Calu3 (cell line): ENCODE results near the gene FAM131B. TPM values are rescaled to one million over a fixed set of nuclear protein-coding genes. Genes with fewer than 3 reads are reported as not detected.

Experiments
- BruUV-seq: library from RNA; stranded (reverse); fragments of 400-500 nt; replicated peaks from 2 replicates; lab custom pipeline; 2021; lab: Mats Ljungman, UMichigan
- CTCF ChIA-PET: fragments of 300-600 bp; sonication (Branson Sonifier 250); formaldehyde crosslinking; loops from one replicate; lab custom pipeline; 2022; ENCODE audit warnings: antibody characterized with exemption; lab: Charles Lee
- DNase-seq: peaks from one replicate; pipeline ENCODE4 v3.0.0; 2022
- H3K27ac Mint-ChIP-seq: one replicate; pipeline ENCODE4 v1.8.0; 2022; ENCODE audit warnings: mixed read lengths; ENCODE audit not compliant: unreplicated experiment
- H3K27me3 Mint-ChIP-seq: one replicate; pipeline ENCODE4 v1.8.0; 2022; ENCODE audit warnings: mixed read lengths; ENCODE audit not compliant: unreplicated experiment
- H3K36me3 Mint-ChIP-seq: one replicate; pipeline ENCODE4 v1.8.0; 2022; ENCODE audit warnings: mild to moderate bottlenecking, moderate library complexity, mixed read lengths; ENCODE audit not compliant: insufficient read depth, unreplicated experiment
- H3K4me1 Mint-ChIP-seq: one replicate; pipeline ENCODE4 v1.8.0; 2022; ENCODE audit warnings: mild to moderate bottlenecking, low read depth, mixed read lengths; ENCODE audit not compliant: unreplicated experiment
- H3K4me3 Mint-ChIP-seq: one replicate; pipeline ENCODE4 v1.8.0; 2022; ENCODE audit warnings: mild to moderate bottlenecking, low read depth, moderate library complexity, mixed read lengths; ENCODE audit not compliant: unreplicated experiment
- H3K9me3 Mint-ChIP-seq: one replicate; pipeline ENCODE4 v1.8.0; 2022; ENCODE audit warnings: low read depth, mixed read lengths; ENCODE audit not compliant: unreplicated experiment
- CTCF ChIP-seq: fragments of 200-600 bp; IDR thresholded peaks from one replicate; pipeline ENCODE4 v1.8.0; 2022; ENCODE audit warnings: antibody characterized with exemption; ENCODE audit not compliant: unreplicated experiment
- intact Hi-C: fragments of 100-400 bp; cut with micrococcal nuclease; formaldehyde crosslinking; loops from one replicate; pipeline ENCODE4 v1.10.0; 2022; ENCODE audit not compliant: unreplicated experiment
- total RNA-seq: library from RNA; stranded (reverse); gene quantifications from 2 replicates; pipeline ENCODE4 v1.2.3, GENCODE V29; 2022

The FAM131B gene
- total RNA-seq, 1 experiment from 2014 or later = 0.19 TPM

DNA sequence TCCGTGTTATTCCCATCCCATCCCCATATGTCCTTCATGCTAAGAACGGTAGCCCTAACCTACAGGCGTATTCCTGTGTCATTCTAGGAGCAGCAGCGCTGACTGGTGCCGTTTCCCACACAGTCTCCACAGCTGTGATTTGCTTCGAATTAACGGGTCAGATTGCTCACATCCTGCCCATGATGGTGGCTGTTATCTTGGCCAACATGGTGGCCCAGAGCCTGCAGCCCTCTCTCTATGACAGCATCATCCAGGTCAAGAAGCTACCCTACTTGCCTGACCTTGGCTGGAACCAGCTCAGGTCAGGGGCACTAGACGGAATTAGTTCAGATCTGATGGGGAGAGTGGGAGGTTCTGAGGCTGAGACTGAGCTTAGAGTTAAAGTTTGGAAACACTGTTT is 20.7 kb downstream of the FAM131B start:
- peaks cover 9% of the 10 kb centered on the region for H3K36me3 Mint-ChIP-seq
- no peaks in the 10 kb centered on the region for H3K9me3 Mint-ChIP-seq
- BruUV-seq = no TSS peak
- H3K4me3 Mint-ChIP-seq = no peak overlapping the region
- H3K27ac Mint-ChIP-seq = no peak overlapping the region
- intact Hi-C loops = no loop called here
- H3K27me3 Mint-ChIP-seq = peaks cover 17% of the 10 kb centered on the region
- H3K4me1 Mint-ChIP-seq = peaks cover 10% of the 10 kb centered on the region
- CTCF ChIA-PET = no interaction called here
- DNase-seq = no peak
- no peak for TF ChIP-seq CTCF

DNA sequence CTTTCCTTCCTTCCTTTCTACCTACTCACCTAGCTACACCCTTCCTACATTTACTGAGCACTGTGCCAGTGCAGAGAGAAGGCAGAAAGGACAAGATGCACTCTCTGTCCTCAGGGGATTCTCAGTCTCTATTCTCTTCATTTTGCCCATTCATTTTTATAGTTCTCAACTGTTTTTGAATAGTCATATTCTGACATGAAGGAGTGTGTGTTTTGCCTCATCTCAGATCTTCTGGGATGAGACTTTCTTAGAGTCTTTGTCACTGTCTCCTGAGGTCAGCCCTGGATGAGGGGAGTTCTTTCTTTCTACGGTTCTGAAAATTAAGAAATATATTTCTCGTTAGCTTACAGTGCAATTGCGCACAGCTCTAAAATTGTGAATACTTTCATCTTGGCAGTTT is 25.3 kb downstream of the FAM131B start:
- intact Hi-C loops = no loop called here
- Mint-ChIP-seq H3K27me3 (no peaks in the 10 kb centered on the region), H3K27ac (no peak overlapping the region), H3K4me3 (no peak overlapping the region), H3K9me3 (no peaks in the 10 kb centered on the region), H3K4me1 (peaks cover 25% of the 10 kb centered on the region), H3K36me3 (no peaks in the 10 kb centered on the region)
- CTCF ChIA-PET = interaction anchor here (0.6 to 1.0 kb wide), 4 partner anchors 8 to 135 kb away, joined by 5 to 12 read pairs (median 6); partner anchors contain the start of gene CASP2
- no TSS peak for BruUV-seq
- DNase-seq = no peak
- no peak for TF ChIP-seq CTCF

DNA sequence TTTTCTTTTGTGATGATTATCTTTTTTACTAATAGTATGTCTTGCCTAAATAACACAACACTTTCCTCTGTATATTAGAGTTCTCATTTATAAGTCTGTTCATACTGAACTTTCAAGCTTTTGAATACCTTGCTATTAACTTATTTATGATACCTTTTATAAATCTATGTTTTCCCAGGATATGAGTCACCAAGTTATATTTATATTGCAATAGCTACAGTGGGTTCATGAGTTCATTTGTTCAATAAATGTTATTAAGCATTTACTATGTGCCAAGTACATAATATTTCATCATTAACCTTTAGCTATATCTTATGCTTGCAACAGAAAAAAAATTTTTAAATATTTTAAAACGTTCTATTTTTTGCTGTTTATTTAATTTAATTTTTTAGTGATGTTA is 28.3 kb downstream of the FAM131B start:
- no peak for DNase-seq
- peaks cover 45% of the 10 kb centered on the region for H3K4me1 Mint-ChIP-seq
- H3K36me3 Mint-ChIP-seq = no peaks in the 10 kb centered on the region
- H3K4me3 Mint-ChIP-seq = no peak overlapping the region
- no peaks in the 10 kb centered on the region for H3K9me3 Mint-ChIP-seq
- H3K27ac Mint-ChIP-seq = peak overlapping the region; percentile 21
- intact Hi-C loops = loop anchor here (5.0 kb wide), 1 partner anchor 33 kb away; no protein-coding TSS in a partner anchor
- H3K27me3 Mint-ChIP-seq = no peaks in the 10 kb centered on the region
- CTCF ChIA-PET = interaction anchor here (0.5 to 1.6 kb wide), 4 partner anchors 12 to 46 kb away, joined by 3 to 6 read pairs (median 4); no protein-coding TSS in a partner anchor
- no TSS peak for BruUV-seq
- TF ChIP-seq CTCF = no peak

GRCh38 chr7:143331179-143331801 is 31.2 kb downstream of the FAM131B start:
- BruUV-seq = no TSS peak
- no peaks in the 10 kb centered on the region for H3K27me3 Mint-ChIP-seq

More at GRCh38 chr7:143331179-143331801, 31.2 kb downstream of the FAM131B start:
- CTCF ChIA-PET = interaction anchor here (0.6 to 1.6 kb wide), 5 partner anchors 9 to 91 kb away, joined by 3 to 6 read pairs (median 3); no protein-coding TSS in a partner anchor
- H3K4me3 Mint-ChIP-seq = no peak overlapping the region
- peak overlapping the region; percentile 6 for H3K27ac Mint-ChIP-seq
- no peaks in the 10 kb centered on the region for H3K36me3 Mint-ChIP-seq
- DNase-seq = peak; percentile 59
- H3K9me3 Mint-ChIP-seq = no peaks in the 10 kb centered on the region
- intact Hi-C loops = loop anchor here (2.0 to 5.0 kb wide), 2 partner anchors 36 to 50 kb away; partner anchors contain the start of gene ZYX
- peaks cover 45% of the 10 kb centered on the region for H3K4me1 Mint-ChIP-seq
- TF ChIP-seq CTCF = no peak
